WERI-Rb-1 (cell line): ENCODE results near the gene CSN2.

ENCODE experiments used
- DNase-seq: peaks from one replicate; pipeline ENCODE4 v3.0.0-alpha.2; 2020
- H3K27ac ChIP-seq: fragments of 250-450 bp; sonication (Bioruptor Pico); 2 replicates; pipeline ENCODE4 v1.5.1; 2020; ENCODE audit warnings: mild to moderate bottlenecking, moderate library complexity
- H3K27me3 ChIP-seq: fragments of 250-450 bp; sonication (Bioruptor Pico); 2 replicates; pipeline ENCODE4 v1.5.1; 2021; ENCODE audit warnings: mild to moderate bottlenecking, low read depth, moderate library complexity; ENCODE audit not compliant: insufficient read depth, severe bottlenecking
- H3K36me3 ChIP-seq: fragments of 250-450 bp; sonication (Bioruptor Pico); 2 replicates; pipeline ENCODE4 v1.5.1; 2020; ENCODE audit warnings: mild to moderate bottlenecking, moderate library complexity
- H3K4me3 ChIP-seq: 2 replicates; pipeline ENCODE4 v1.5.1; 2011; ENCODE audit warnings: low read depth, mild to moderate bottlenecking, control low read depth, low read length
- H3K9me3 ChIP-seq: fragments of 250-450 bp; sonication (Bioruptor Pico); 2 replicates; pipeline ENCODE4 v1.5.1; 2021; ENCODE audit warnings: mild to moderate bottlenecking, moderate library complexity; ENCODE audit not compliant: severe bottlenecking
- CTCF ChIP-seq: IDR thresholded peaks from 2 replicates; pipeline ENCODE4 v1.5.1; 2011; ENCODE audit warnings: low read depth, mild to moderate bottlenecking, control low read depth, inconsistent platforms, low read length

Gene CSN2

DNA sequence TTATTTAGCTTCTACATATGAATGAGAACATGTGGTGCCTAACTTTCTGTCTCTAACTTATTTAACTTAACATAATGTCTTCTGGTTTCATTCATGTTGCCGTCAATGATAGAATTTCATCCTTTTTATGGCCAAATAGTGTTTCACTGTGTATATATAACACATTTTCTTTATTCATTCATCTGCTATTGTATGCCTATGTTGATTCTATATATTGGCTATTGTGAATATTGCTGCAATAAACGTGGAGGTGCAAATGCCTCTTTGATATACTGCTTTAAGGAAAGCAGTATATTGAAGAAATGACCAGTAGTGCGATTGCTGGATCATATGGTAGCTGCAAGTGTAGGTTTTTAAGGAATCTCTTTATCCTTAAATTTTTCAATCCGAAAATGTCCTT lies 44.7 kb downstream of the CSN2 start:
- Histone ChIP-seq H3K4me3 (no peak overlapping the region), H3K27ac (no peak overlapping the region), H3K27me3 (no peaks in the 10 kb centered on the region), H3K36me3 (no peaks in the 10 kb centered on the region), H3K9me3 (no peaks in the 10 kb centered on the region)
- no peak for DNase-seq
- TF ChIP-seq CTCF: no peak

DNA sequence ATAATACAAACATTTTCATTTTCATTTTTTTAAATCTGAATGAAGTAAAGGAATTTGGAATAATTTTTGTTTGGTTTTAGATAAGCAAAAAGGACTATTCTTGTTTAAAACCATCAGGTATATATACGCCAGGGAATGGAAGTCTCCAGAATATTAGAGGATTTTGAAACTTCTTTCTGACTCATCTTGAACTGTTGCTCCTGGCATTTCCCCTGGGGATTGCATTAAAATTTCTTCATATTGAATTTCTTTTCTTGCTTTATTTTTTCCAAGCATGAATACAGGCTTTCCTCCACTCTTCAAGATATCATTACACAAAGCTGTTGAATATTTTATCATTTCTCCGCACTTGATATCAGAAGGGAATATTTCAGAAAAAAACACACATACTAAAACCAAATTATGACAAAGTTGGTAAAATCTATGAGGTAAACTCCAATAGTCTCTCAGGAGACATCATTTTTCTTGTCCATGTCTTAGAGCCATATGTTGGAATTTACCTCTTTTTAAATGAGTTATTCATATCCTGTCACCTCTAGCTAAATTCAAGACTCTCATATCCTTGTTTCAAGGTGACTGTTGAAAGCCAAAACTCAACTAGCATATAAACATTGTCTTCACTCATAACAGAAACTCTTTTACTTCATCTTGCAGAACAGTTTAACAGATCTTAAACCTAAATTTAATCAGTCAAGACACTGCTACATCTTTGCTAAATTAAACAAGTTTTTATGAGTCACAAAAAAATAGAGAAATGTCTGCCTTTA lies 55.3 kb downstream of the CSN2 start:
- no peak for DNase-seq
- no peak for TF ChIP-seq CTCF
- H3K27ac ChIP-seq: no peak overlapping the region

GRCh38 chr4:69909195-69909594 lies 56.3 kb downstream of the CSN2 start:
- TF ChIP-seq CTCF: no peak
- H3K9me3 ChIP-seq: no peaks in the 10 kb centered on the region
- no peaks in the 10 kb centered on the region for H3K27me3 ChIP-seq
- no peak for DNase-seq
- H3K4me3 ChIP-seq: no peak overlapping the region
- no peaks in the 10 kb centered on the region for H3K36me3 ChIP-seq
- H3K27ac ChIP-seq: no peak overlapping the region

More for the DNA sequence above, 55.3 kb downstream of the CSN2 start:
- Histone ChIP-seq H3K9me3 (no peaks in the 10 kb centered on the region), H3K4me3 (no peak overlapping the region), H3K27me3 (no peaks in the 10 kb centered on the region), H3K36me3 (no peaks in the 10 kb centered on the region)

- TF ChIP-seq CTCF: no peak
- Histone ChIP-seq H3K27me3 (no peaks in the 10 kb centered on the region), H3K4me3 (no peak overlapping the region), H3K9me3 (no peaks in the 10 kb centered on the region), H3K27ac (no peak overlapping the region), H3K36me3 (no peaks in the 10 kb centered on the region)
- DNase-seq: no peak
Measured at GRCh38 chr4:69907151-69907550, 58.4 kb downstream of the CSN2 start.
